IMR-90 (cell line): ENCODE results near the gene IFT43. TPM values are rescaled to one million over a fixed set of nuclear protein-coding genes. Genes with fewer than 3 reads are reported as not detected.

Experiments used
- ATAC-seq: fragments of 200-7000 bp; cut with Tn5 transposase; 2 replicates; pipeline ENCODE4 v1.9.1; 2020; ENCODE audit warnings: low read depth, mild to moderate bottlenecking, moderate library complexity
- BruUV-seq: library from RNA; stranded (reverse); fragments of 400-500 nt; replicated peaks from 2 replicates; lab custom pipeline; 2021; lab: Mats Ljungman, UMichigan
- CTCF ChIA-PET: fragments of 300-600 bp; formaldehyde crosslinking; extraction: SDS; loops from one replicate; lab custom pipeline; 2021; ENCODE audit warnings: antibody characterized with exemption; lab: Yijun Ruan, JAX
- POLR2A ChIA-PET: fragments of 300-600 bp; sonication (Branson Sonifier 250); formaldehyde crosslinking; loops from one replicate; lab custom pipeline; 2022; ENCODE audit warnings: antibody characterized with exemption; ENCODE audit not compliant: unreplicated experiment; lab: Charles Lee
- DNase-seq: peaks from one replicate; pipeline ENCODE4 v3.0.0; 2013
- H2AFZ ChIP-seq: replicated peaks from 2 replicates; pipeline ENCODE3; 2013; ENCODE audit warnings: low read length, mild to moderate bottlenecking; ENCODE audit not compliant: poor library complexity
- H2AK5ac ChIP-seq: 2 replicates; pipeline ENCODE4 v1.6.1; 2013; ENCODE audit warnings: low read depth, low read length, inconsistent platforms
- H2AK9ac ChIP-seq: replicated peaks from 2 replicates; pipeline ENCODE3; 2013; ENCODE audit warnings: mild to moderate bottlenecking, low read depth, low read length, moderate library complexity; ENCODE audit not compliant: poor library complexity
- H2BK120ac ChIP-seq: 2 replicates; pipeline ENCODE4 v1.6.1; 2013; ENCODE audit warnings: low read depth, low read length, inconsistent platforms
- H2BK15ac ChIP-seq: 3 replicates; pipeline ENCODE4 v1.6.1; 2013; ENCODE audit warnings: low read depth, low read length, inconsistent platforms
- H2BK20ac ChIP-seq: 2 replicates; pipeline ENCODE4 v1.6.1; 2013; ENCODE audit warnings: low read depth, mild to moderate bottlenecking, inconsistent platforms, low read length, moderate library complexity
- H2BK5ac ChIP-seq: 2 replicates; pipeline ENCODE4 v1.6.1; 2013; ENCODE audit warnings: mild to moderate bottlenecking, low read depth, low read length, inconsistent platforms; ENCODE audit not compliant: poor library complexity, severe bottlenecking
- H3K14ac ChIP-seq: replicated peaks from 2 replicates; pipeline ENCODE4 v1.6.1; 2013; ENCODE audit warnings: low read depth, low read length, inconsistent platforms
- H3K18ac ChIP-seq: 2 replicates; pipeline ENCODE4 v1.6.1; 2013; ENCODE audit warnings: low read depth, low read length, control low read depth
- H3K23ac ChIP-seq: 2 replicates; pipeline ENCODE4 v1.6.1; 2013; ENCODE audit warnings: low read depth, low read length, inconsistent platforms
- H3K27ac ChIP-seq: 2 replicates; pipeline ENCODE4 v1.5.1; 2013; ENCODE audit warnings: mild to moderate bottlenecking, control low read depth, low read length; ENCODE audit not compliant: insufficient read depth
- H3K27me3 ChIP-seq: 2 replicates; pipeline ENCODE4 v1.6.1; 2013; ENCODE audit warnings: low read length; ENCODE audit not compliant: control insufficient read depth, insufficient read depth
- H3K36me3 ChIP-seq: 2 replicates; pipeline ENCODE4 v1.6.1; 2013; ENCODE audit warnings: low read length, mixed read lengths; ENCODE audit not compliant: control insufficient read depth, insufficient read depth
- H3K4ac ChIP-seq: 2 replicates; pipeline ENCODE4 v1.6.1; 2013; ENCODE audit warnings: low read depth, low read length, inconsistent platforms
- H3K4me1 ChIP-seq: 2 replicates; pipeline ENCODE4 v1.6.1; 2013; ENCODE audit warnings: low read length, mixed read lengths; ENCODE audit not compliant: control insufficient read depth, insufficient read depth
- H3K4me2 ChIP-seq: 2 replicates; pipeline ENCODE4 v1.6.1; 2013; ENCODE audit warnings: low read depth, mild to moderate bottlenecking, control low read depth, low read length, moderate library complexity
- H3K4me3 ChIP-seq: 2 replicates; pipeline ENCODE4 v1.5.1; 2013; ENCODE audit warnings: low read depth, mild to moderate bottlenecking, control low read depth, low read length, moderate library complexity; ENCODE audit not compliant: insufficient read depth
- H3K56ac ChIP-seq: 2 replicates; pipeline ENCODE4 v1.6.1; 2013; ENCODE audit warnings: low read length, inconsistent platforms; ENCODE audit not compliant: insufficient read depth; ENCODE audit errors: extremely low read depth
- H3K79me1 ChIP-seq, 2 experiments: 2 replicates each; pipeline ENCODE4 v1.6.1; 2013; ENCODE audit warnings: low read length in 2 of 2, inconsistent platforms in 1 of 2, low read depth in 1 of 2
- H3K9ac ChIP-seq: 2 replicates; pipeline ENCODE4 v1.6.1; 2013; ENCODE audit warnings: low read depth, low read length, control low read depth
- H3K9me1 ChIP-seq: 2 replicates; pipeline ENCODE4 v1.6.1; 2013; ENCODE audit warnings: low read length, inconsistent platforms; ENCODE audit not compliant: insufficient read depth
- H3K9me3 ChIP-seq: 2 replicates; pipeline ENCODE4 v1.6.1; 2013; ENCODE audit warnings: low read length; ENCODE audit not compliant: control insufficient read depth, insufficient read depth
- H4K20me1 ChIP-seq: 2 replicates; pipeline ENCODE4 v1.6.1; 2013; ENCODE audit warnings: low read length, inconsistent platforms; ENCODE audit not compliant: insufficient read depth
- H4K5ac ChIP-seq: 2 replicates; pipeline ENCODE4 v1.6.1; 2013; ENCODE audit warnings: mild to moderate bottlenecking, low read depth, low read length, control low read depth
- H4K8ac ChIP-seq, 2 experiments: 2 replicates each; pipeline ENCODE4 v1.6.1; 2013; ENCODE audit warnings: low read depth in 2 of 2, low read length in 2 of 2, control low read depth in 1 of 2, inconsistent platforms in 1 of 2
- H4K91ac ChIP-seq: 2 replicates; pipeline ENCODE4 v1.6.1; 2013; ENCODE audit warnings: low read depth, low read length, inconsistent platforms; ENCODE audit not compliant: insufficient read depth
- BHLHE40 ChIP-seq: fragments of 150-350 bp; IDR thresholded peaks from 2 replicates; pipeline ENCODE4 v1.6.1; 2016; ENCODE audit warnings: mild to moderate bottlenecking, low read depth, low read length
- CEBPB ChIP-seq: IDR thresholded peaks from 2 replicates; pipeline ENCODE4 v1.6.1; 2012; ENCODE audit warnings: low read depth, low read length, improper control_type of control experiment
- CHD1 ChIP-seq: IDR thresholded peaks from 2 replicates; pipeline ENCODE4 v1.6.1; 2012; ENCODE audit warnings: low read depth, low read length, improper control_type of control experiment
- FOS ChIP-seq: fragments of 150-350 bp; IDR thresholded peaks from 2 replicates; pipeline ENCODE4 v1.6.1; 2016; ENCODE audit warnings: low read depth, low read length
- MAFK ChIP-seq: IDR thresholded peaks from 2 replicates; pipeline ENCODE4 v1.6.1; 2012; ENCODE audit warnings: low read depth, low read length, improper control_type of control experiment
- MAZ ChIP-seq: IDR thresholded peaks from 2 replicates; pipeline ENCODE4 v1.6.1; 2012; ENCODE audit warnings: low read depth, mild to moderate bottlenecking, low read length, improper control_type of control experiment, moderate library complexity, borderline replicate concordance
- MXI1 ChIP-seq: IDR thresholded peaks from 2 replicates; pipeline ENCODE4 v1.6.1; 2012; ENCODE audit warnings: low read depth, mild to moderate bottlenecking, low read length, moderate library complexity, borderline replicate concordance
- NFE2L2 ChIP-seq: fragments of 150-350 bp; IDR thresholded peaks from 2 replicates; pipeline ENCODE4 v1.6.1; 2016; ENCODE audit warnings: low read depth, mild to moderate bottlenecking, low read length
- POLR2A ChIP-seq: IDR thresholded peaks from 2 replicates; pipeline ENCODE4 v1.6.1; 2012; ENCODE audit warnings: mild to moderate bottlenecking, low read depth, low read length
- RAD21 ChIP-seq: IDR thresholded peaks from 2 replicates; pipeline ENCODE4 v1.6.1; 2012; ENCODE audit warnings: low read length, improper control_type of control experiment
- RCOR1 ChIP-seq: IDR thresholded peaks from 2 replicates; pipeline ENCODE4 v1.6.1; 2012; ENCODE audit warnings: mild to moderate bottlenecking, low read length, improper control_type of control experiment; ENCODE audit not compliant: insufficient replicate concordance
- RFX5 ChIP-seq: IDR thresholded peaks from 2 replicates; pipeline ENCODE4 v1.8.0; 2012; ENCODE audit warnings: low read depth, mild to moderate bottlenecking, low read length, moderate library complexity
- SMC3 ChIP-seq: fragments of 150-350 bp; IDR thresholded peaks from 2 replicates; pipeline ENCODE4 v1.6.1; 2016; ENCODE audit warnings: low read depth, mild to moderate bottlenecking, antibody characterized with exemption, low read length, moderate library complexity
- WGBS, 2 experiments: methylation state at CpG; one replicate each; pipeline versions ENCODE4 v1.1.5 to v1.1.7; 2013; ENCODE audit warnings: missing lambda C conversion rate in 2 of 2; ENCODE audit not compliant: insufficient read length in 1 of 2; ENCODE audit errors: extremely low coverage in 2 of 2; 5-methylcytosine and 5-hydroxymethylcytosine counted together
- dilution Hi-C: fragments of 300-500 bp; cut with HindIII; formaldehyde crosslinking; loops from one replicate; pipeline ENCODE4 v1.14.3; 2018; ENCODE audit warnings: low sequenced_read_pairs; ENCODE audit not compliant: unreplicated experiment
- in situ Hi-C: fragments of 300-500 bp; cut with MboI; formaldehyde crosslinking; loops from 3 replicates; pipeline ENCODE4 v1.14.3; 2019; ENCODE audit warnings: low sequenced_read_pairs, inconsistent platforms, mixed read lengths
- intact Hi-C: fragments of 100-400 bp; cut with micrococcal nuclease; formaldehyde crosslinking; loops from 2 replicates; pipeline ENCODE4 v1.10.0; 2022
- polyA plus RNA-seq, 3 experiments: library from polyadenylated mRNA; depleted of rRNA; stranded (reverse); fragments of >200 nt; gene quantifications; 2 replicates each; pipeline ENCODE4 v1.2.3, GENCODE V29; 2012; ENCODE audit warnings: low replicate concordance in 1 of 3
- total RNA-seq: library from RNA; depleted of rRNA; stranded (reverse); fragments of >200 nt; gene quantifications from 2 replicates; pipeline ENCODE4 v1.2.3, GENCODE V29; 2012
- TF ChIP-seq, protein P1 (sequence below): fragments of 150-350 bp; IDR thresholded peaks from 2 replicates; pipeline ENCODE4 v1.6.1; 2017; ENCODE audit warnings: mild to moderate bottlenecking, antibody characterized with exemption, low read length, low read depth
- TF ChIP-seq, protein P2 (sequence below): conservative IDR thresholded peaks from 2 replicates; pipeline ENCODE4 v1.5.1; 2012; ENCODE audit warnings: mild to moderate bottlenecking, low read depth, low read length, improper control_type of control experiment
- TF ChIP-seq, protein P3 (sequence below): fragments of 150-350 bp; IDR thresholded peaks from 2 replicates; pipeline ENCODE4 v1.6.1; 2016; ENCODE audit warnings: low read depth, mild to moderate bottlenecking, low read length, moderate library complexity, borderline replicate concordance

IFT43 gene
- total and polyA plus RNA-seq, 2 of the 4 experiments (the other 2 are of a cell fraction) = 41.4 to 43.2 TPM

DNA sequence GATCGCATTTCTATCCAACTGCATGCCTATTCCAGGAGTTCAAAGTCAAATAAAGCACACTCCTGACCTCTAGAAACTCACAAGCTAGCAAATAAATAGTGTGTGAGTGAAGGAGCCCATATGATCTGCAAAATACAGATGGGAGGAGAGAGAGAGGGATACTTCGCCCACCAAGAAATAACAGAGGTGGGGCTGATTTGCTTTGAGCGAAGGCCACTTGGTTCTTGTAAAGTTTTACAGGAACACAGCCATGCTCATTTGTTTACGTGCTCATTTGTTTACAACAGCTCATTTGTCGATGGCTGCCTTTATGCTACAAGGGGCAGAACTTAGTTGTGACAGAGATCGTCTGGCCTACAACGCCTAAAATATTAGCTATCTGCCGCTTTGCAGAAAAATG is 102.8 kb downstream of the IFT43 start:
- 29% methylated on average over 1 of the region's 8 CpGs; no CpG with 5 or more reads in 1 of the 2 experiments for WGBS, 2 experiments
- peaks cover 3% of the 10 kb centered on the region; the same call in 1 of the 2 replicates for H3K36me3 ChIP-seq
- intact Hi-C loops = no loop called here

More for the DNA sequence above, 102.8 kb downstream of the IFT43 start:
- Histone ChIP-seq H2BK5ac (no peak overlapping the region), H3K23ac (no peak overlapping the region), H3K9me3 (no peaks in the 10 kb centered on the region), H4K8ac (no peak overlapping the region), H3K9me1 (no peaks in the 10 kb centered on the region), H3K9ac (no peak overlapping the region), H3K14ac (no peak overlapping the region), H4K20me1 (no peaks in the 10 kb centered on the region), H3K27me3 (peaks cover 31% of the 10 kb centered on the region), H3K56ac (no peak overlapping the region), H2BK15ac (no peak overlapping the region), H3K18ac (no peak overlapping the region), H2BK120ac (no peak overlapping the region), H4K5ac (no peak overlapping the region), H3K4me3 (no peak overlapping the region), H4K91ac (no peak overlapping the region), H3K4ac (no peak overlapping the region), H2AFZ (peak overlapping the region; percentile 48), H3K4me1 (peaks cover 2% of the 10 kb centered on the region; the same call in 1 of the 2 replicates), H2AK9ac (no peak overlapping the region), H2BK20ac (no peak overlapping the region), H3K4me2 (no peak overlapping the region), H3K27ac (no peak overlapping the region), H3K79me1 (no peaks in the 10 kb centered on the region), H2AK5ac (no peak overlapping the region)
- no peak for DNase-seq
- dilution Hi-C loops = no loop called here
- ATAC-seq = peak; percentile 36
- BruUV-seq = no TSS peak
- ChIA-PET POLR2A (no interaction called here), CTCF (interaction anchor here (0.7 to 1.6 kb wide), 4 partner anchors 8 to 38 kb away, joined by 3 to 4 read pairs (median 4); no protein-coding TSS in a partner anchor)
- TF ChIP-seq CEBPB = no peak
- TF ChIP-seq, protein P1, sequence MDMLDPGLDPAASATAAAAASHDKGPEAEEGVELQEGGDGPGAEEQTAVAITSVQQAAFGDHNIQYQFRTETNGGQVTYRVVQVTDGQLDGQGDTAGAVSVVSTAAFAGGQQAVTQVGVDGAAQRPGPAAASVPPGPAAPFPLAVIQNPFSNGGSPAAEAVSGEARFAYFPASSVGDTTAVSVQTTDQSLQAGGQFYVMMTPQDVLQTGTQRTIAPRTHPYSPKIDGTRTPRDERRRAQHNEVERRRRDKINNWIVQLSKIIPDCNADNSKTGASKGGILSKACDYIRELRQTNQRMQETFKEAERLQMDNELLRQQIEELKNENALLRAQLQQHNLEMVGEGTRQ = no peak
- TF ChIP-seq CHD1 = no peak
- TF ChIP-seq FOS = no peak
- TF ChIP-seq RAD21 = no peak
- no peak for TF ChIP-seq NFE2L2
- TF ChIP-seq MAFK = no peak
- TF ChIP-seq, protein P2, sequence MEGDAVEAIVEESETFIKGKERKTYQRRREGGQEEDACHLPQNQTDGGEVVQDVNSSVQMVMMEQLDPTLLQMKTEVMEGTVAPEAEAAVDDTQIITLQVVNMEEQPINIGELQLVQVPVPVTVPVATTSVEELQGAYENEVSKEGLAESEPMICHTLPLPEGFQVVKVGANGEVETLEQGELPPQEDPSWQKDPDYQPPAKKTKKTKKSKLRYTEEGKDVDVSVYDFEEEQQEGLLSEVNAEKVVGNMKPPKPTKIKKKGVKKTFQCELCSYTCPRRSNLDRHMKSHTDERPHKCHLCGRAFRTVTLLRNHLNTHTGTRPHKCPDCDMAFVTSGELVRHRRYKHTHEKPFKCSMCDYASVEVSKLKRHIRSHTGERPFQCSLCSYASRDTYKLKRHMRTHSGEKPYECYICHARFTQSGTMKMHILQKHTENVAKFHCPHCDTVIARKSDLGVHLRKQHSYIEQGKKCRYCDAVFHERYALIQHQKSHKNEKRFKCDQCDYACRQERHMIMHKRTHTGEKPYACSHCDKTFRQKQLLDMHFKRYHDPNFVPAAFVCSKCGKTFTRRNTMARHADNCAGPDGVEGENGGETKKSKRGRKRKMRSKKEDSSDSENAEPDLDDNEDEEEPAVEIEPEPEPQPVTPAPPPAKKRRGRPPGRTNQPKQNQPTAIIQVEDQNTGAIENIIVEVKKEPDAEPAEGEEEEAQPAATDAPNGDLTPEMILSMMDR = no peak
- TF ChIP-seq POLR2A = no peak
- no peak for TF ChIP-seq RFX5
- no peak for TF ChIP-seq SMC3
- no peak for TF ChIP-seq MXI1
- TF ChIP-seq RCOR1 = no peak
- TF ChIP-seq MAZ = no peak
- no peak for TF ChIP-seq BHLHE40
- TF ChIP-seq, protein P3, sequence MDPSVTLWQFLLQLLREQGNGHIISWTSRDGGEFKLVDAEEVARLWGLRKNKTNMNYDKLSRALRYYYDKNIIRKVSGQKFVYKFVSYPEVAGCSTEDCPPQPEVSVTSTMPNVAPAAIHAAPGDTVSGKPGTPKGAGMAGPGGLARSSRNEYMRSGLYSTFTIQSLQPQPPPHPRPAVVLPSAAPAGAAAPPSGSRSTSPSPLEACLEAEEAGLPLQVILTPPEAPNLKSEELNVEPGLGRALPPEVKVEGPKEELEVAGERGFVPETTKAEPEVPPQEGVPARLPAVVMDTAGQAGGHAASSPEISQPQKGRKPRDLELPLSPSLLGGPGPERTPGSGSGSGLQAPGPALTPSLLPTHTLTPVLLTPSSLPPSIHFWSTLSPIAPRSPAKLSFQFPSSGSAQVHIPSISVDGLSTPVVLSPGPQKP = no peak
- in situ Hi-C loops = no loop called here
